CD4-positive, CD25-positive, alpha-beta regulatory T cell (primary cell): Measurements from ENCODE around the gene ACTN2. TPM values are rescaled to one million over a fixed set of nuclear protein-coding genes. Genes with fewer than 3 reads are reported as not detected.
A peak's percentile ranks its signal among the peaks of the same experiment; 100 is the strongest.

ENCODE experiments used
- ATAC-seq, 2 donors: fragments of 150-1000 bp; cut with Tn5 transposase; one replicate each; pipeline ENCODE4 v1.10.0; 2021; ENCODE audit warnings: low read depth in 2 of 2, moderate number of reproducible peaks in 2 of 2, moderate library complexity in 1 of 2
- DNase-seq, 3 donors: peaks; one replicate each; pipeline versions ENCODE4 v3.0.0 to v3.0.0-alpha.2; 2012 to 2022; ENCODE audit warnings: mixed read lengths in 1 of 3
- H3K27ac ChIP-seq: one replicate; pipeline ENCODE4 v1.7.0; 2013; ENCODE audit warnings: mild to moderate bottlenecking, low read length; ENCODE audit not compliant: insufficient read depth, poor library complexity, severe bottlenecking
- H3K27me3 ChIP-seq: one replicate; pipeline ENCODE4 v1.7.0; 2013; ENCODE audit warnings: low read length; ENCODE audit not compliant: control insufficient read depth, insufficient read depth
- H3K36me3 ChIP-seq: one replicate; pipeline ENCODE4 v1.7.0; 2013; ENCODE audit warnings: mild to moderate bottlenecking, low read length, moderate library complexity; ENCODE audit not compliant: control insufficient read depth, insufficient read depth
- H3K4me1 ChIP-seq: 2 replicates; pipeline ENCODE4 v1.7.0; 2013; ENCODE audit warnings: mild to moderate bottlenecking, low read length; ENCODE audit not compliant: insufficient read depth, control insufficient read depth, poor library complexity, severe bottlenecking
- H3K4me3 ChIP-seq: one replicate; pipeline ENCODE4 v1.7.0; 2013; ENCODE audit warnings: low read depth, mild to moderate bottlenecking, low read length, moderate library complexity
- H3K9me3 ChIP-seq, 2 experiments: 1 replicate in 1 of 2; 2 replicates in 1 of 2; pipeline ENCODE4 v1.7.0; 2013; ENCODE audit warnings: low read length in 2 of 2, mild to moderate bottlenecking in 1 of 2, moderate library complexity in 1 of 2; ENCODE audit not compliant: control insufficient read depth in 2 of 2
- H3K27ac Mint-ChIP-seq, 3 donors: one replicate each; pipeline ENCODE4 v1.8.0; 2020 to 2022; ENCODE audit warnings: mild to moderate bottlenecking in 3 of 3, mixed read lengths in 3 of 3, moderate library complexity in 2 of 3
- H3K27me3 Mint-ChIP-seq: one replicate; pipeline ENCODE4 v1.8.0; 2022; ENCODE audit warnings: mild to moderate bottlenecking, mixed read lengths
- H3K36me3 Mint-ChIP-seq: one replicate; pipeline ENCODE4 v1.8.0; 2020; ENCODE audit warnings: mixed read lengths
- H3K4me1 Mint-ChIP-seq, 4 donors: one replicate each; pipeline ENCODE4 v1.8.0; 2020 to 2022; ENCODE audit warnings: mixed read lengths in 4 of 4, mild to moderate bottlenecking in 1 of 4
- H3K4me3 Mint-ChIP-seq, 4 donors: one replicate each; pipeline ENCODE4 v1.8.0; 2020 to 2022; ENCODE audit warnings: mild to moderate bottlenecking in 4 of 4, mixed read lengths in 4 of 4, moderate library complexity in 3 of 4
- H3K9me3 Mint-ChIP-seq, 7 donors: one replicate each; pipeline ENCODE4 v1.8.0; 2020 to 2022; ENCODE audit warnings: mixed read lengths in 7 of 7, mild to moderate bottlenecking in 3 of 7, moderate library complexity in 2 of 7
- polyA plus RNA-seq, 4 donors: library from polyadenylated mRNA; unstranded; fragments of 300-500 nt; fragmentation: Illumina TruSeq; gene quantifications; one replicate each; pipeline ENCODE4 v1.2.3, GENCODE V29; 2021
- total RNA-seq: library from RNA; stranded (reverse); gene quantifications from one replicate; pipeline ENCODE4 v1.2.3, GENCODE V29; 2022

Gene ACTN2
- total and polyA plus RNA-seq, 5 donors from 2014 or later, result not detected

GRCh38 chr1:236800623-236801022, 114.3 kb downstream of the ACTN2 start:
- peaks cover 25 to 76% (median 61%) of the 10 kb centered on the region in 4 donors for H3K4me1 Mint-ChIP-seq
- H3K9me3 Mint-ChIP-seq, result no peaks in the 10 kb centered on the region
- Histone ChIP-seq H3K36me3 (peaks cover 21% of the 10 kb centered on the region), H3K4me3 (no peak overlapping the region), H3K27me3 (no peaks in the 10 kb centered on the region), H3K4me1 (peaks cover 33% of the 10 kb centered on the region), H3K27ac (no peak overlapping the region), H3K9me3 (no peaks in the 10 kb centered on the region)
- peak overlapping the region in 1 of 4 donors; percentile 6 for H3K4me3 Mint-ChIP-seq
- ATAC-seq (no peak), DNase-seq (no peak)
- H3K27ac Mint-ChIP-seq, result no peak overlapping the region
- peaks cover 22% of the 10 kb centered on the region for H3K36me3 Mint-ChIP-seq
- no peaks in the 10 kb centered on the region for H3K27me3 Mint-ChIP-seq

- peak overlapping the region in 2 of 3 donors; percentile 12 to 33 for H3K27ac Mint-ChIP-seq
- no peak overlapping the region for H3K27ac ChIP-seq
- ATAC-seq (no peak), DNase-seq (no peak)
- H3K36me3 Mint-ChIP-seq, result peaks cover 32% of the 10 kb centered on the region
- H3K9me3 ChIP-seq, result no peaks in the 10 kb centered on the region
- no peaks in the 10 kb centered on the region for H3K27me3 ChIP-seq
- no peak overlapping the region for H3K4me3 Mint-ChIP-seq
- H3K36me3 ChIP-seq, result peaks cover 35% of the 10 kb centered on the region
- H3K4me3 ChIP-seq, result no peak overlapping the region
- H3K4me1 Mint-ChIP-seq, result peaks cover 20 to 72% (median 54%) of the 10 kb centered on the region in 4 donors
- peaks cover 19% of the 10 kb centered on the region for H3K4me1 ChIP-seq
- no peaks in the 10 kb centered on the region for H3K27me3 Mint-ChIP-seq
- H3K9me3 Mint-ChIP-seq, result no peaks in the 10 kb centered on the region
Measured at GRCh38 chr1:236802264-236802663, 116.0 kb downstream of the ACTN2 start.

GRCh38 chr1:236806634-236807033, 120.3 kb downstream of the ACTN2 start:
- H3K27me3 Mint-ChIP-seq, result no peaks in the 10 kb centered on the region
- peaks cover 56% of the 10 kb centered on the region for H3K36me3 Mint-ChIP-seq
- no peak overlapping the region for H3K4me3 Mint-ChIP-seq
- no peaks in the 10 kb centered on the region for H3K9me3 ChIP-seq
- H3K4me1 Mint-ChIP-seq, result peaks cover 26 to 38% (median 36%) of the 10 kb centered on the region in 4 donors
- ATAC-seq (no peak), DNase-seq (no peak)
- H3K9me3 Mint-ChIP-seq, result no peaks in the 10 kb centered on the region
- peaks cover 75% of the 10 kb centered on the region for H3K36me3 ChIP-seq
- no peak overlapping the region for H3K27ac Mint-ChIP-seq
- no peak overlapping the region for H3K4me3 ChIP-seq
- H3K27me3 ChIP-seq, result no peaks in the 10 kb centered on the region
- H3K4me1 ChIP-seq, result no peaks in the 10 kb centered on the region
- H3K27ac ChIP-seq, result no peak overlapping the region

DNA sequence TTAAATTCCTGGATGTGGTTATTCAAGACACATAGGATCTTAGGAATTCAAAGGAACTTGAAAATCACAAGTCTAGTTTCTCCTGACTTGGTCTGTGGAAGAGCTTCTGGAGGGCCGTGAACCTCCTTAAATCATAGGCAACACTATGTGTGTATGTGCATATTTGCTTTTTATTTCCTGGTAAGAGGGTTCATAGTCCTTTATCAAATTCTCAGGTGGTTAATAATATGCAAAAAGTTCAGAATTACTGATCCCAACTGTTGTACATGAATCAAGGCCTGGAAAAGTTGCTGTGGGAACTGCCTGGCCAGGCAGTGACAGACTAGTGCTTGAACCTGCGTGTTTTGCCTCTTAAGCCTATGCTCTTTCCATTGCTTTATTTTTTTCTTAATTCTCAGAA, 121.7 kb downstream of the ACTN2 start:
- Mint-ChIP-seq H3K9me3 (no peaks in the 10 kb centered on the region), H3K27me3 (no peaks in the 10 kb centered on the region), H3K4me3 (no peak overlapping the region), H3K27ac (no peak overlapping the region), H3K4me1 (peaks cover 12 to 28% (median 22%) of the 10 kb centered on the region in 4 donors), H3K36me3 (peaks cover 54% of the 10 kb centered on the region)
- Histone ChIP-seq H3K4me1 (no peaks in the 10 kb centered on the region), H3K27ac (no peak overlapping the region), H3K36me3 (peaks cover 88% of the 10 kb centered on the region), H3K27me3 (no peaks in the 10 kb centered on the region), H3K9me3 (no peaks in the 10 kb centered on the region), H3K4me3 (no peak overlapping the region)
- no peak for ATAC-seq
- DNase-seq, result no peak

DNA sequence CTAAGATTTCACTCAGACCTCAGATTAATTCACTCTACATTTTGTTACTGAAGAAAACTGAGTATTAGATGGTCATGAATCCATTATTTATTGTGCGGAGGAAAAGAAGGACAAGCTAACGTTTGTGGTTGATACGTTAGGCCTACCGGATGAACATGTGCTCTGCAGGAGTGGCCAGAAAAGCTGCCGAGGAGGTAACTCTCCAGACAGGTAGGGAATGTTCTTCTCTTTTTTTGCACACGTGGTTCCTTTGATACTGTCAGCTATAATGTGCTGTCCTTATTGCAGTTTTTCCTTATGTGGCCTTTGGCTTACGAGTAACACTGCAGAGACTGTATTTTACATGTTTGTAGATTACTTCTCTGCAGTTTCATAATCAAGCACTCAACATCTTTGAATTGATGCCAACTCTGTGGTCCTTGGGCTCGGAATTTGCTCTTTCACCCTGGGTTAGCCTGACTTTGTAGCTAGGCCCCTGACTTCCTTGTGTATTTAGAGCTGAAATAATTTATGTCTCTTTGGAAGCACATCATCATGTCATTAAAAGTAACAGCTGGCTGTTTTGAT, 122.3 kb downstream of the ACTN2 start:
- no peak overlapping the region for H3K4me3 ChIP-seq
- DNase-seq (no peak), ATAC-seq (no peak)
- Mint-ChIP-seq H3K27ac (no peak overlapping the region), H3K9me3 (no peaks in the 10 kb centered on the region), H3K27me3 (no peaks in the 10 kb centered on the region), H3K4me1 (peaks cover 12 to 24% (median 17%) of the 10 kb centered on the region in 4 donors), H3K4me3 (no peak overlapping the region), H3K36me3 (peaks cover 55% of the 10 kb centered on the region)
- H3K36me3 ChIP-seq, result peaks cover 90% of the 10 kb centered on the region
- H3K9me3 ChIP-seq, result no peaks in the 10 kb centered on the region
- H3K27me3 ChIP-seq, result no peaks in the 10 kb centered on the region
- no peaks in the 10 kb centered on the region for H3K4me1 ChIP-seq
- no peak overlapping the region for H3K27ac ChIP-seq

DNA sequence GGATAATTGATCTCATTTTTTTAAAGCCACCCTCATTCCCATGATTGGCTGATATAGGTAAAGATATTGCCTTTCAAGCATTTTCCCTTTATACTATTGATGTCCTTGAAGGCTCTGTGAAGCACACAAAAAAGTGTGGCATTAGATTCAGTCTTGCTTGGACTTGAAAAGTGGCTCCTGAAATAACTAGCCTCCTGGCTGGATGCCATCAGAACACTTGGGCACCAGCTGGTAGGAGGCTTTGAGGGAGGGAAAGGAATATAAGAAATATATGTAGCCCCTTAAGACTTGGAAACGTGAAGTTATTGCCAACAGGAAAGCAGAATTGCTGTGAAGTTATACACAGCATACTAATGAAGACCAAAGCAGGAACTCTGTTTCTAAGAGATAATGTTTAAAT, 122.8 kb downstream of the ACTN2 start:
- ATAC-seq (no peak), DNase-seq (no peak)
- Histone ChIP-seq H3K27me3 (no peaks in the 10 kb centered on the region), H3K9me3 (no peaks in the 10 kb centered on the region), H3K36me3 (peaks cover 91% of the 10 kb centered on the region), H3K4me3 (no peak overlapping the region), H3K4me1 (no peaks in the 10 kb centered on the region), H3K27ac (no peak overlapping the region)
- no peaks in the 10 kb centered on the region for H3K9me3 Mint-ChIP-seq
- peaks cover 59% of the 10 kb centered on the region for H3K36me3 Mint-ChIP-seq
- peaks cover 12 to 24% (median 16%) of the 10 kb centered on the region in 4 donors for H3K4me1 Mint-ChIP-seq
- H3K4me3 Mint-ChIP-seq, result no peak overlapping the region
- peak overlapping the region in 1 of 3 donors; percentile 40 for H3K27ac Mint-ChIP-seq
- no peaks in the 10 kb centered on the region for H3K27me3 Mint-ChIP-seq

DNA sequence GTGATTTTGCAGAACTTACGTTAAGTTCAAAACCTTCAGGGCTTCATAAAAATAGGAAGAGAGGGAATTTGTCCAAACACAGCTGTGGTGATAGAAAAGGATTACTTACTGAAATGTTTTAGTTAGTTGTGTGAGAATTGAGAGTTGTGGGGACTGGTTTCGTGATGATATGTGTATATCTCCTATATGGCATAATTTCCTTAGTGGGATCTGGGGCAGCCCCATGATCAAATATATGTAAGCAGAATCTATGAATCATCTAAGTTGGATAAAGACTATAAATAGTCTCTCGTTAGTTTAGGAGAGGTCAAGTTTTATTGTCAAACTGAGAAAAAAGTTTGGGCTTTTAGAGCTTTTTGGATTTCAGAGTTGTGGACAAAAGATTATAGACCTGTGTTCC, 123.7 kb downstream of the ACTN2 start:
- Histone ChIP-seq H3K27ac (no peak overlapping the region), H3K4me1 (no peaks in the 10 kb centered on the region), H3K4me3 (no peak overlapping the region), H3K27me3 (no peaks in the 10 kb centered on the region), H3K36me3 (peaks cover 92% of the 10 kb centered on the region), H3K9me3 (no peaks in the 10 kb centered on the region)
- no peaks in the 10 kb centered on the region for H3K9me3 Mint-ChIP-seq
- peak overlapping the region in 1 of 3 donors; percentile 52 for H3K27ac Mint-ChIP-seq
- DNase-seq (no peak), ATAC-seq (no peak)
- peaks cover 9 to 19% (median 14%) of the 10 kb centered on the region in 4 donors for H3K4me1 Mint-ChIP-seq
- peaks cover 62% of the 10 kb centered on the region for H3K36me3 Mint-ChIP-seq
- no peaks in the 10 kb centered on the region for H3K27me3 Mint-ChIP-seq
- no peak overlapping the region for H3K4me3 Mint-ChIP-seq

DNA sequence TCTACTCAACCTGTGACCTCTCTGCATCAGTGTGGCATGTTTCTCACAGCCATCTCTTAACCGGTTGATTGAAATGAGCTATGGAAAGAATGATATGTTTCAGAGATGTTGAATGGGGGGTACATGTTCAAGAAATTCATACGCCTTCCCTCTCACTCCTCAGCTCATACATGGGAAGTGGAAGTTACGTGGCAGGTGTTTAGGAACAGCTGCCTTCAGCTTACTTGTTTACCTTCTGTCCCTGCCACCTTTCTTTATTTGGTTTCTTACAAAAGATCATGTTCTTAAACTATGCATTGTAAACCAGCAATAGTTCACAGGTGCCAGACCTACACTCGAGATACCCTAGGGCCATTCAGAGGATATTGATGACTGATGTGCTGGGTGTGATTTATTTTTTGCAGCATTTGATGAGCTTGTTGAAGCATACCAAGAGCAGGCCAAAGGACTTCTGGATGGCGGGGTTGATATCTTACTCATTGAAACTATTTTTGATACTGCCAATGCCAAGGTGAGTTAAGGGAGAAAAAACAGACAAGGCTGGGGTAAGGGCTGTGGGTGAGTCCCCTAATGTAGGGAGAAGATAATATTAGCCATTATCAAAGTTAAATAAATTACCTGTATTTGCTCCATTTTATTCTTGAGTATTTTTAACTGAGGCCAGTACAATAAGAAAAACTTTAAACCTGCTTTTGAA, 126.2 kb downstream of the ACTN2 start:
- Histone ChIP-seq H3K27ac (no peak overlapping the region), H3K4me3 (no peak overlapping the region), H3K4me1 (no peaks in the 10 kb centered on the region), H3K27me3 (no peaks in the 10 kb centered on the region), H3K9me3 (no peaks in the 10 kb centered on the region), H3K36me3 (peaks cover 97% of the 10 kb centered on the region)
- H3K4me1 Mint-ChIP-seq, result peaks cover 3 to 18% (median 12%) of the 10 kb centered on the region in 4 donors
- no peak overlapping the region for H3K4me3 Mint-ChIP-seq
- DNase-seq (no peak), ATAC-seq (no peak)
- peaks cover 64% of the 10 kb centered on the region for H3K36me3 Mint-ChIP-seq
- H3K27me3 Mint-ChIP-seq, result no peaks in the 10 kb centered on the region
- H3K9me3 Mint-ChIP-seq, result no peaks in the 10 kb centered on the region
- no peak overlapping the region for H3K27ac Mint-ChIP-seq
